GM12878 (cell line): Measurements from ENCODE around the gene GTPBP1. TPM values are rescaled to one million over a fixed set of nuclear protein-coding genes. Genes with fewer than 3 reads are reported as not detected.

Source experiments
- ATAC-seq: fragments of 200-7000 bp; cut with Tn5 transposase; 3 replicates; pipeline ENCODE4 v1.9.1; 2020; ENCODE audit warnings: mild to moderate bottlenecking, moderate library complexity
- BruUV-seq: library from RNA; stranded (reverse); fragments of 400-500 nt; replicated peaks from 2 replicates; lab custom pipeline; 2021; lab: Mats Ljungman, UMichigan
- CTCF ChIA-PET: fragments of 300-600 bp; sonication (Branson Sonifier 250); formaldehyde crosslinking; extraction: SDS; loops from one replicate; lab custom pipeline; 2021; ENCODE audit warnings: inconsistent platforms; lab: Yijun Ruan, JAX
- POLR2A ChIA-PET: fragments of 350-600 bp; formaldehyde crosslinking; extraction: SDS; loops from one replicate; lab custom pipeline; 2021; ENCODE audit warnings: inconsistent platforms; lab: Charles Lee
- RAD21 ChIA-PET: fragments of 300-600 bp; sonication (Branson Sonifier 250); formaldehyde crosslinking; loops from one replicate; lab custom pipeline; 2023; ENCODE audit warnings: antibody characterized with exemption; ENCODE audit not compliant: unreplicated experiment; lab: Charles Lee
- SMC1A ChIA-PET: fragments of 300-600 bp; sonication (Branson Sonifier 250); formaldehyde crosslinking; loops from one replicate; lab custom pipeline; 2023; ENCODE audit not compliant: unreplicated experiment, uncharacterized antibody; lab: Charles Lee
- DNase-seq: peaks from one replicate; pipeline ENCODE4 v3.0.0-alpha.2; 2011; ENCODE audit warnings: low read depth, low spot score
- FAIRE-seq: peaks from 3 replicates; lab custom pipeline; 2011; peaks lifted over from hg19 to GRCh38; lab: Jason Lieb, UNC
- H2AFZ ChIP-seq: 2 replicates; pipeline ENCODE4 v1.6.0; 2011; ENCODE audit warnings: low read depth, low read length, control low read depth; ENCODE audit not compliant: control insufficient read depth
- H3K27ac ChIP-seq: 2 replicates; pipeline ENCODE4 v1.5.1; 2011; ENCODE audit warnings: control low read depth; ENCODE audit not compliant: control insufficient read depth, insufficient read depth
- H3K27me3 ChIP-seq, 2 experiments: replicated peaks in 1 of 2; 2 replicates each; pipeline versions ENCODE4 v1.6.0 to v1.6.1; 2011; ENCODE audit warnings: low read length in 1 of 2; ENCODE audit not compliant: control insufficient read depth in 2 of 2, insufficient read depth in 2 of 2
- H3K36me3 ChIP-seq, 2 experiments: 2 replicates each; pipeline ENCODE4 v1.5.1; 2011; ENCODE audit warnings: low read length in 1 of 2; ENCODE audit not compliant: control insufficient read depth in 2 of 2, insufficient read depth in 2 of 2
- H3K4me1 ChIP-seq: 2 replicates; pipeline ENCODE4 v1.6.1; 2011; ENCODE audit warnings: mild to moderate bottlenecking, low read length, moderate library complexity, mixed read lengths; ENCODE audit not compliant: control insufficient read depth, insufficient read depth
- H3K4me2 ChIP-seq: 2 replicates; pipeline ENCODE4 v1.6.0; 2011; ENCODE audit warnings: control low read depth; ENCODE audit not compliant: control insufficient read depth, insufficient read depth
- H3K4me3 ChIP-seq: fragments of 200-600 bp; sonication (generic); 2 replicates; pipeline ENCODE4 v1.5.1; 2016
- H3K79me2 ChIP-seq: 2 replicates; pipeline ENCODE4 v1.6.0; 2011; ENCODE audit warnings: low read length; ENCODE audit not compliant: control insufficient read depth, insufficient read depth
- H3K9ac ChIP-seq: 2 replicates; pipeline ENCODE4 v1.8.0; 2011; ENCODE audit warnings: low read length, control low read depth, mixed read lengths; ENCODE audit not compliant: control insufficient read depth, insufficient read depth
- H3K9me3 ChIP-seq: replicated peaks from 3 replicates; pipeline ENCODE4 v1.5.1; 2011; ENCODE audit warnings: mild to moderate bottlenecking, low read length; ENCODE audit not compliant: control insufficient read depth, insufficient read depth
- H4K20me1 ChIP-seq: 2 replicates; pipeline ENCODE4 v1.6.0; 2011; ENCODE audit not compliant: control insufficient read depth, insufficient read depth
- BCL11A ChIP-seq: IDR thresholded peaks from 2 replicates; pipeline ENCODE4 v1.6.1; 2011; ENCODE audit warnings: low read depth, low read length
- BRCA1 ChIP-seq: IDR thresholded peaks from 2 replicates; pipeline ENCODE4 v1.6.1; 2011; ENCODE audit warnings: low read depth, low read length, improper control_type of control experiment
- CREB1 ChIP-seq: IDR thresholded peaks from 2 replicates; pipeline ENCODE4 v1.6.1; 2012; ENCODE audit warnings: low read depth, mild to moderate bottlenecking, inconsistent platforms
- CREM ChIP-seq: IDR thresholded peaks from 2 replicates; pipeline ENCODE4 v1.6.1; 2014; ENCODE audit warnings: antibody characterized with exemption, low read depth
- E2F4 ChIP-seq: IDR thresholded peaks from 2 replicates; pipeline ENCODE4 v1.6.1; 2012; ENCODE audit warnings: low read depth, low read length, improper control_type of control experiment
- ETV6 ChIP-seq, 2 experiments: fragments of 450-650 bp in 1 of 2; IDR thresholded peaks in 1 of 2; conservative IDR thresholded peaks in 1 of 2; 2 replicates each; pipeline ENCODE4 v1.6.1; 2014; ENCODE audit warnings: antibody characterized with exemption in 1 of 2, borderline replicate concordance in 1 of 2, low read depth in 1 of 2, mild to moderate bottlenecking in 1 of 2, moderate library complexity in 1 of 2
- HDAC6 ChIP-seq: fragments of 200-600 bp; sonication (generic); IDR thresholded peaks from one replicate; pipeline ENCODE4 v1.8.0; 2017; ENCODE audit warnings: antibody characterized with exemption; ENCODE audit not compliant: unreplicated experiment
- IKZF1 ChIP-seq: fragments of 450-650 bp; conservative IDR thresholded peaks from 2 replicates; pipeline ENCODE4 v1.6.1; 2017; ENCODE audit warnings: antibody characterized with exemption, mild to moderate bottlenecking
- IKZF2 ChIP-seq, 2 experiments: fragments of 450-650 bp; IDR thresholded peaks; 2 replicates each; pipeline ENCODE4 v1.6.1; 2017; ENCODE audit warnings: mild to moderate bottlenecking in 2 of 2, moderate library complexity in 2 of 2
- NRF1 ChIP-seq: conservative IDR thresholded peaks from 2 replicates; pipeline ENCODE4 v1.6.1; 2011; ENCODE audit warnings: mild to moderate bottlenecking, low read depth, low read length, improper control_type of control experiment
- PAX8 ChIP-seq: fragments of 450-650 bp; IDR thresholded peaks from 2 replicates; pipeline ENCODE4 v1.6.1; 2017; ENCODE audit warnings: mild to moderate bottlenecking, moderate library complexity
- STAT3 ChIP-seq: IDR thresholded peaks from 2 replicates; pipeline ENCODE4 v1.6.1; 2011; ENCODE audit warnings: low read depth, low read length, improper control_type of control experiment
- TCF7 ChIP-seq: IDR thresholded peaks from 2 replicates; pipeline ENCODE4 v1.6.1; 2014; ENCODE audit warnings: antibody characterized with exemption, borderline replicate concordance
- USF2 ChIP-seq: IDR thresholded peaks from 2 replicates; pipeline ENCODE4 v1.6.1; 2011; ENCODE audit warnings: low read depth, low read length, improper control_type of control experiment, borderline replicate concordance
- ZBTB4 ChIP-seq: fragments of 450-650 bp; formaldehyde crosslinking; IDR thresholded peaks from 2 replicates; pipeline ENCODE4 v1.4.0; 2022; ENCODE audit warnings: mild to moderate bottlenecking, moderate library complexity
- ZNF217 ChIP-seq: fragments of 450-650 bp; IDR thresholded peaks from 2 replicates; pipeline ENCODE4 v1.6.1; 2017; ENCODE audit warnings: antibody characterized with exemption, mild to moderate bottlenecking
- ZNF622 ChIP-seq: fragments of 450-650 bp; IDR thresholded peaks from 2 replicates; pipeline ENCODE4 v1.6.1; 2017; ENCODE audit warnings: mild to moderate bottlenecking, inconsistent platforms
- ZZZ3 ChIP-seq: IDR thresholded peaks from 2 replicates; pipeline ENCODE4 v1.6.1; 2011; ENCODE audit warnings: low read depth; ENCODE audit not compliant: control insufficient read depth, insufficient read length
- WGBS: methylation state at CpG from one replicate; pipeline ENCODE4 v1.1.6; 2016; ENCODE audit warnings: low lambda C conversion rate; ENCODE audit not compliant: insufficient replicate concordance, insufficient coverage; ENCODE audit errors: missing lambda C conversion rate; 5-methylcytosine and 5-hydroxymethylcytosine counted together
- in situ Hi-C: fragments of 300-500 bp; cut with MboI; formaldehyde crosslinking; loops from 9 replicates; pipeline ENCODE4 v1.14.3; 2018; ENCODE audit warnings: mixed read lengths
- intact Hi-C: fragments of 100-400 bp; cut with micrococcal nuclease; formaldehyde crosslinking; loops from one replicate; pipeline ENCODE4 v1.14.2; 2022; ENCODE audit not compliant: unreplicated experiment
- polyA plus RNA-seq, 11 experiments: library from polyadenylated mRNA; depleted of rRNA in 4 of 11; unstranded in 6 of 11; stranded (reverse) in 5 of 11; fragments of >200 nt; fragmentation: Nextera tagmentation in 4 of 11; fragmentation: Illumina TruSeq in 1 of 11; extraction: Ambion mirVana in 4 of 11; extraction: Trizol in 1 of 11; gene quantifications; 1 replicate in 1 of 11; 2 replicates in 10 of 11; pipeline versions ENCODE4 v1.2.1 to v1.2.3, GENCODE V29; 2011 to 2016; ENCODE audit warnings: inconsistent platforms in 2 of 11, missing spikeins in 2 of 11, low read depth in 1 of 11
- total RNA-seq, 4 experiments: library from RNA; depleted of rRNA in 3 of 4; stranded (reverse); fragments of >200 nt in 3 of 4; fragmentation: Illumina TruSeq in 1 of 4; extraction: Trizol in 1 of 4; gene quantifications; 2 replicates each; pipeline versions ENCODE4 v1.2.1 to v1.2.3, GENCODE V29; 2013 to 2021

Gene GTPBP1
- total and polyA plus RNA-seq, 10 of the 15 experiments (the other 5 are each of a cell fraction or from before 2014, with no cell fraction given): 0.89 to 63.1 (median 34.2) TPM

- FAIRE-seq: peak; percentile 80
- H4K20me1 ChIP-seq: no peaks in the 10 kb centered on the region
- peak within 1 kb of the TSS; percentile 90 for H3K4me2 ChIP-seq
- POLR2A ChIA-PET: interaction anchor here (1.0 to 3.3 kb wide), 3 partner anchors 9 to 58 kb away, joined by 3 to 15 read pairs (median 4); partner anchors contain the start of gene GTPBP1
- BruUV-seq: no TSS peak
- SMC1A ChIA-PET: interaction anchor here (0.9 to 2.0 kb wide), 2 partner anchors 13 to 31 kb away, joined by 3 to 5 read pairs; no protein-coding TSS in a partner anchor
- H3K9me3 ChIP-seq: no peaks in the 10 kb centered on the region
- under 1% methylated on average over 60 of the region's 68 CpGs for WGBS
- intact Hi-C loops (loop anchor here (1.0 to 10.0 kb wide), 3 partner anchors 38 to 911 kb away; partner anchors contain the start of genes ANKRD54, DNAL4, EIF3L and GTPBP1), in situ Hi-C loops (no loop called here)
- H3K9ac ChIP-seq: peak within 1 kb of the TSS; percentile 82
- peak within 1 kb of the TSS; percentile 91 for H3K4me3 ChIP-seq
- no peaks in the 10 kb centered on the region for H3K27me3 ChIP-seq
- peak within 1 kb of the TSS; percentile 90 for H3K27ac ChIP-seq
- CTCF ChIA-PET: interaction anchor here (0.9 to 7.5 kb wide), 4 partner anchors 10 to 114 kb away, joined by 3 to 42 read pairs (median 6); no protein-coding TSS in a partner anchor
- DNase-seq: peak; percentile 53
- peaks cover 0 to 6% of the 10 kb centered on the region in 2 experiments; a peak in 3 of 4 replicates for H3K36me3 ChIP-seq
- peak within 1 kb of the TSS; percentile 37 for H2AFZ ChIP-seq
- peaks cover 53% of the 10 kb centered on the region for H3K79me2 ChIP-seq
- RAD21 ChIA-PET: interaction anchor here (1.0 to 2.0 kb wide), 3 partner anchors 10 to 50 kb away, joined by 3 to 5 read pairs (median 3); partner anchors contain the start of gene GTPBP1
- ATAC-seq: peak; percentile 77
- peaks cover 44% of the 10 kb centered on the region for H3K4me1 ChIP-seq
- TF ChIP-seq CREM (no peak; the same call in 1 of the 2 replicates), ETV6 (conservative IDR thresholded peaks at IDR 0.05 in 1 of 2, IDR thresholded peaks at IDR 0.05 in 1 of 2; ENCODE audit: borderline replicate concordance in 1 of 2, low read depth in 1 of 2) (no peak), ZZZ3 (no peak), HDAC6 (no peak), PAX8 (no peak), ZBTB4 (CRISPR knock-in tag) (no peak), STAT3 (no peak), NRF1 (no peak; the same call in 1 of the 2 replicates), CREB1 (peak; percentile 60; the same call in 1 of the 2 replicates), IKZF2 (IDR thresholded peaks at IDR 0.05) (no peak), ZNF622 (no peak), E2F4 (peak; percentile 27; the same call in 1 of the 2 replicates), TCF7 (no peak), BCL11A (no peak), ZNF217 (no peak), BRCA1 (no peak), USF2 (no peak), IKZF1 (peak; percentile 46; the same call in 1 of the 2 replicates)
These were observed 50.3 kb downstream of the GTPBP1 start, which contains the start of gene SUN2 for GRCh38 chr22:38755911-38756532. Gene SUN2 (minus strand): TSS chr22:38755998. CDS start chr22:38752628, 3,370 bp downstream.
